H1 (cell line): ENCODE measurements around the gene NPR1. TPM values are rescaled to one million over a fixed set of nuclear protein-coding genes. Genes with fewer than 3 reads are reported as not detected.

Experiments
- CTCF ChIA-PET: fragments of 300-600 bp; sonication (Branson Sonifier 250); formaldehyde crosslinking; loops from one replicate; lab custom pipeline; 2021; ENCODE audit not compliant: partially characterized antibody; lab: Charles Lee
- POLR2A ChIA-PET: fragments of 300-600 bp; sonication (Branson Sonifier 250); formaldehyde crosslinking; loops from one replicate; lab custom pipeline; 2021; ENCODE audit warnings: inconsistent platforms; ENCODE audit not compliant: partially characterized antibody; lab: Charles Lee
- DNase-seq, 2 experiments: peaks; one replicate each; pipeline versions ENCODE4 v3.0.0 to v3.0.0-alpha.2; 2010 to 2022; ENCODE audit warnings: low spot score in 2 of 2, low read depth in 1 of 2, mixed read lengths in 1 of 2
- FAIRE-seq: peaks from 2 replicates; lab custom pipeline; 2011; peaks lifted over from hg19 to GRCh38; lab: Jason Lieb, UNC
- H2AFZ ChIP-seq: 2 replicates; pipeline ENCODE4 v1.8.1; 2012; ENCODE audit warnings: low read length, inconsistent platforms
- H2AK5ac ChIP-seq: 2 replicates; pipeline ENCODE4 v1.6.1; 2013; ENCODE audit warnings: low read depth, low read length
- H2BK120ac ChIP-seq: replicated peaks from 2 replicates; pipeline ENCODE3; 2013; ENCODE audit warnings: low read depth, low read length, inconsistent platforms
- H2BK12ac ChIP-seq: 2 replicates; pipeline ENCODE4 v1.6.1; 2013; ENCODE audit warnings: low read depth, low read length
- H2BK15ac ChIP-seq: 2 replicates; pipeline ENCODE4 v1.6.1; 2013; ENCODE audit warnings: low read length
- H2BK20ac ChIP-seq: 2 replicates; pipeline ENCODE4 v1.6.1; 2013; ENCODE audit warnings: low read length
- H2BK5ac ChIP-seq: 2 replicates; pipeline ENCODE4 v1.6.1; 2013; ENCODE audit warnings: low read depth, low read length
- H3K14ac ChIP-seq: 2 replicates; pipeline ENCODE4 v1.6.1; 2013; ENCODE audit warnings: inconsistent platforms; ENCODE audit not compliant: insufficient read length
- H3K18ac ChIP-seq: 2 replicates; pipeline ENCODE4 v1.6.1; 2013; ENCODE audit warnings: low read length; ENCODE audit errors: extremely low read depth
- H3K23ac ChIP-seq: 2 replicates; pipeline ENCODE4 v1.6.1; 2013; ENCODE audit warnings: inconsistent platforms; ENCODE audit not compliant: insufficient read length
- H3K23me2 ChIP-seq: 2 replicates; pipeline ENCODE4 v1.6.1; 2013; ENCODE audit warnings: low read depth, low read length
- H3K27ac ChIP-seq: 2 replicates; pipeline ENCODE4 v1.6.1; 2011; ENCODE audit warnings: low read depth, low read length, inconsistent platforms
- H3K27me3 ChIP-seq, 4 experiments: replicated peaks in 1 of 4; 1 replicate in 1 of 4; 2 replicates in 3 of 4; pipeline versions ENCODE4 v1.6.1 to v1.8.1; 2011 to 2013; ENCODE audit warnings: low read length in 3 of 4, mild to moderate bottlenecking in 3 of 4, inconsistent platforms in 2 of 4, mixed read lengths in 2 of 4, moderate library complexity in 1 of 4; ENCODE audit not compliant: control insufficient read depth in 3 of 4, insufficient read depth in 3 of 4; ENCODE audit errors: extremely low read depth in 1 of 4
- H3K36me3 ChIP-seq, 4 experiments: 2 replicates each; pipeline versions ENCODE4 v1.6.1 to v1.8.1; 2011 to 2013; ENCODE audit warnings: mild to moderate bottlenecking in 4 of 4, low read length in 3 of 4, moderate library complexity in 2 of 4, control low read depth in 1 of 4, inconsistent platforms in 1 of 4; ENCODE audit not compliant: insufficient read depth in 4 of 4, control insufficient read depth in 2 of 4
- H3K4ac ChIP-seq: replicated peaks from 2 replicates; pipeline ENCODE3; 2013; ENCODE audit warnings: low read length, low read depth, mixed read lengths, inconsistent platforms; ENCODE audit not compliant: insufficient read length
- H3K4me1 ChIP-seq, 4 experiments: replicated peaks in 1 of 4; 1 replicate in 1 of 4; 2 replicates in 3 of 4; pipeline versions ENCODE4 v1.6.1 to v1.8.1; 2011 to 2013; ENCODE audit warnings: low read length in 3 of 4, inconsistent platforms in 2 of 4, mixed read lengths in 1 of 4; ENCODE audit not compliant: insufficient read depth in 4 of 4, control insufficient read depth in 3 of 4
- H3K4me2 ChIP-seq, 2 experiments: 2 replicates each; pipeline versions ENCODE4 v1.6.1 to v1.8.1; 2011 to 2013; ENCODE audit warnings: low read depth in 2 of 2, low read length in 2 of 2, control low read depth in 1 of 2, inconsistent platforms in 1 of 2, mild to moderate bottlenecking in 1 of 2; ENCODE audit not compliant: insufficient read depth in 1 of 2
- H3K4me3 ChIP-seq, 4 experiments: fragments of 200-600, 300-600 bp in 1 of 4; sonication (generic), shearing (Covaris generic), sonication (Bioruptor Twin) in 1 of 4; 2 replicates each; pipeline versions ENCODE4 v1.5.1 to v1.8.1; 2011 to 2016; ENCODE audit warnings: low read length in 4 of 4, low read depth in 3 of 4, control low read depth in 2 of 4, inconsistent platforms in 2 of 4, mild to moderate bottlenecking in 2 of 4, mixed read lengths in 1 of 4, moderate library complexity in 1 of 4; ENCODE audit not compliant: insufficient read depth in 2 of 4; ENCODE audit errors: extremely low read depth in 1 of 4
- H3K56ac ChIP-seq: replicated peaks from 2 replicates; pipeline ENCODE3; 2013; ENCODE audit warnings: low read depth, mild to moderate bottlenecking, mixed read lengths, low read length, inconsistent platforms; ENCODE audit not compliant: insufficient read length
- H3K79me1 ChIP-seq: 2 replicates; pipeline ENCODE4 v1.6.1; 2013; ENCODE audit warnings: low read depth, low read length, control low read depth
- H3K79me2 ChIP-seq, 2 experiments: 2 replicates each; pipeline versions ENCODE4 v1.6.1 to v1.8.1; 2012 to 2013; ENCODE audit warnings: low read length in 2 of 2, mild to moderate bottlenecking in 2 of 2, inconsistent platforms in 1 of 2; ENCODE audit not compliant: insufficient read depth in 2 of 2, control insufficient read depth in 1 of 2
- H3K9ac ChIP-seq, 4 experiments: replicated peaks in 1 of 4; 1 replicate in 1 of 4; 2 replicates in 3 of 4; pipeline versions ENCODE4 v1.6.1 to v1.8.1; 2011 to 2013; ENCODE audit warnings: low read depth in 3 of 4, low read length in 3 of 4, control low read depth in 2 of 4, mild to moderate bottlenecking in 2 of 4, moderate library complexity in 2 of 4, inconsistent platforms in 1 of 4; ENCODE audit errors: extremely low read depth in 1 of 4
- H3K9me3 ChIP-seq, 2 experiments: 2 replicates each; pipeline versions ENCODE4 v1.6.1 to v1.8.1; 2012 to 2013; ENCODE audit warnings: mild to moderate bottlenecking in 2 of 2, moderate library complexity in 2 of 2, control low read depth in 1 of 2, inconsistent platforms in 1 of 2, low read depth in 1 of 2, low read length in 1 of 2, mixed read lengths in 1 of 2; ENCODE audit not compliant: insufficient read depth in 2 of 2
- H4K20me1 ChIP-seq, 2 experiments: replicated peaks in 1 of 2; 2 replicates each; pipeline versions ENCODE3 to v1.8.1; 2011 to 2013; ENCODE audit warnings: inconsistent platforms in 2 of 2, low read length in 2 of 2, mild to moderate bottlenecking in 1 of 2; ENCODE audit not compliant: insufficient read depth in 2 of 2, control insufficient read depth in 1 of 2
- H4K5ac ChIP-seq: 2 replicates; pipeline ENCODE4 v1.6.1; 2013; ENCODE audit warnings: low read length, low read depth, mixed read lengths, inconsistent platforms; ENCODE audit not compliant: insufficient read length
- H4K8ac ChIP-seq: 2 replicates; pipeline ENCODE4 v1.8.0; 2013; ENCODE audit warnings: mild to moderate bottlenecking, moderate library complexity, low read length, inconsistent platforms; ENCODE audit not compliant: insufficient read depth; ENCODE audit errors: extremely low read depth
- H4K91ac ChIP-seq: replicated peaks from 2 replicates; pipeline ENCODE3; 2013; ENCODE audit warnings: low read length, mixed read lengths, inconsistent platforms; ENCODE audit not compliant: insufficient read length
- CEBPB ChIP-seq: IDR thresholded peaks from 2 replicates; pipeline ENCODE4 v1.6.1; 2012; ENCODE audit warnings: low read depth, low read length
- CHD1 ChIP-seq: IDR thresholded peaks from 2 replicates; pipeline ENCODE4 v1.6.1; 2012; ENCODE audit warnings: low read depth, low read length, improper control_type of control experiment
- CREB1 ChIP-seq: IDR thresholded peaks from 2 replicates; pipeline ENCODE4 v1.6.1; 2012; ENCODE audit warnings: inconsistent platforms
- HDAC2 ChIP-seq, 2 experiments: fragments of 300-600 bp in 1 of 2; sonication (generic) in 1 of 2; IDR thresholded peaks; 2 replicates each; pipeline ENCODE4 v1.6.1; 2011 to 2012; ENCODE audit warnings: low read depth in 2 of 2, low read length in 2 of 2, mild to moderate bottlenecking in 2 of 2, moderate library complexity in 2 of 2, borderline replicate concordance in 1 of 2, inconsistent platforms in 1 of 2
- JUND ChIP-seq: IDR thresholded peaks from 2 replicates; pipeline ENCODE4 v1.6.1; 2011; ENCODE audit warnings: mild to moderate bottlenecking, improper control_type of control experiment, low read length
- KDM5A ChIP-seq: fragments of 200-600 bp; IDR thresholded peaks from 2 replicates; pipeline ENCODE4 v1.7.1; 2012; ENCODE audit warnings: mild to moderate bottlenecking, low read length, inconsistent platforms, mixed read lengths
- MAFK ChIP-seq: IDR thresholded peaks from 2 replicates; pipeline ENCODE4 v1.6.1; 2012; ENCODE audit warnings: low read depth, mild to moderate bottlenecking, improper control_type of control experiment, low read length
- RFX5 ChIP-seq: IDR thresholded peaks from 2 replicates; pipeline ENCODE4 v1.6.1; 2011; ENCODE audit warnings: low read depth, low read length, improper control_type of control experiment, borderline replicate concordance
- SIN3A ChIP-seq, 2 experiments: IDR thresholded peaks in 1 of 2; conservative IDR thresholded peaks in 1 of 2; 2 replicates each; pipeline ENCODE4 v1.6.1; 2011 to 2012; ENCODE audit warnings: low read length in 2 of 2, improper control_type of control experiment in 1 of 2, low read depth in 1 of 2, mild to moderate bottlenecking in 1 of 2
- SP4 ChIP-seq: IDR thresholded peaks from 2 replicates; pipeline ENCODE4 v1.6.1; 2012; ENCODE audit warnings: low read length, inconsistent platforms
- SRF ChIP-seq: IDR thresholded peaks from 2 replicates; pipeline ENCODE4 v1.6.1; 2011; ENCODE audit warnings: mild to moderate bottlenecking, low read depth, low read length, moderate library complexity
- TAF1 ChIP-seq: IDR thresholded peaks from 2 replicates; pipeline ENCODE4 v1.6.1; 2011; ENCODE audit warnings: mild to moderate bottlenecking, low read depth, low read length
- TEAD4 ChIP-seq: IDR thresholded peaks from 2 replicates; pipeline ENCODE4 v1.6.1; 2012; ENCODE audit warnings: low read depth, low read length, inconsistent platforms, mixed read lengths
- ZNF274 ChIP-seq: IDR thresholded peaks from 2 replicates; pipeline ENCODE4 v1.7.0; 2012; ENCODE audit warnings: low read length, borderline replicate concordance; ENCODE audit errors: extremely low read depth
- WGBS, 2 experiments: shearing (Covaris generic) in 1 of 2; methylation state at CpG; one replicate each; pipeline versions ENCODE4 v1.1.6 to v1.1.7; 2013 to 2015; ENCODE audit warnings: low lambda C conversion rate in 2 of 2, mixed read lengths in 2 of 2, inconsistent platforms in 1 of 2, low coverage in 1 of 2, missing lambda C conversion rate in 1 of 2; ENCODE audit not compliant: insufficient replicate concordance in 2 of 2, insufficient coverage in 1 of 2, insufficient read length in 1 of 2; ENCODE audit errors: extremely low coverage in 1 of 2, missing lambda C conversion rate in 1 of 2; 5-methylcytosine and 5-hydroxymethylcytosine counted together
- polyA plus RNA-seq, 7 experiments: library from polyadenylated mRNA; depleted of rRNA in 3 of 7; stranded (reverse) in 5 of 7; unstranded in 2 of 7; fragments of >200 nt in 5 of 7; fragments of 200-250 nt in 2 of 7; gene quantifications; 1 replicate in 5 of 7; 2 replicates in 1 of 7; 4 replicates in 1 of 7; pipeline versions ENCODE4 v1.2.1 to v1.2.3, GENCODE V29; 2011 to 2013; ENCODE audit warnings: missing spikeins in 2 of 7, mixed read lengths in 2 of 7
- total RNA-seq: library from RNA; stranded (reverse); fragmentation: NEBNext Ultra II Directional; extraction: Animal tissue kit (Norgen Biotek cat#: 25700); gene quantifications from 2 replicates; pipeline ENCODE4 v1.2.1, GENCODE V29; 2021

The NPR1 gene
- total and polyA plus RNA-seq, 2 of the 8 experiments (the other 6 are each of a cell fraction or from before 2014, with no cell fraction given) = 11.7 to 13.2 TPM

DNA sequence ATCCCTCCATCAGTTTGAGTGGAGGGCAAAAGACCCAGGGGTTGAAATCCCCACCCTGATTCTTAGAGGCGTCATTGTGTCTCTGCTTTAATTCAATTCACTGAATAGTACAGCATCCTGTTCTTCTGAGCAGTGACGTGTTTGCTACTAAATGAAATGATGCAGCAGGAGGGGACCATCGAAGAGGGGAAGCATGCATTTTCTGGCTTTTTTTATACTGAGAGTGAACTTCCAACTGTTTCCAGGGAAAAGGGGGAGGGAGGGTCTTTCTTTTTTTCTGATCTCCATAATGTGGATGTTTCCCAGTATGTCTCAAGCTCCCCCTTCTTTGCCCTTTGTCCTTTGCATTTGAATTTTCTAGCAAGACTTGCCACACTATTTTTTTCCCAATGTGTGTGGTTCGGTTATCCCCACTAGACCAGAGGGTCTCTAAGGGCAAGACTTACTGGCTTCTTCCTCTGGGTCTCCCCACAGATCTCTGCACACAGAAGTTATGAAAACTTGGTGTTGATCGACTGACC lies 52.0 kb downstream of the NPR1 start:
- Histone ChIP-seq H3K27ac (no peak overlapping the region), H2BK120ac (no peak overlapping the region), H3K4me3 (no peak overlapping the region), H4K20me1 (no peaks in the 10 kb centered on the region), H3K14ac (no peak overlapping the region), H3K79me1 (peaks cover 2% of the 10 kb centered on the region), H3K23me2 (peaks cover 9% of the 10 kb centered on the region), H2BK15ac (no peak overlapping the region), H3K36me3 (peaks cover 0 to 12% (median 2%) of the 10 kb centered on the region in 4 experiments; a peak in 2 of 8 replicates), H3K9me3 (no peaks in the 10 kb centered on the region), H2AK5ac (no peak overlapping the region), H2BK12ac (no peak overlapping the region), H3K79me2 (peaks cover 0 to 39% of the 10 kb centered on the region in 2 experiments; a peak in 2 of 4 replicates), H2BK20ac (no peak overlapping the region), H4K8ac (no peak overlapping the region), H3K27me3 (no peaks in the 10 kb centered on the region), H3K23ac (no peak overlapping the region), H4K91ac (no peak overlapping the region), H4K5ac (no peak overlapping the region), H3K4ac (no peak overlapping the region), H3K4me1 (peaks cover 0 to 14% (median 3%) of the 10 kb centered on the region in 4 experiments; a peak in 6 of 7 replicates), H2AFZ (no peak overlapping the region), H3K56ac (no peak overlapping the region), H3K4me2 (peak overlapping the region in 1 of 2 experiments; percentile 74; a peak in 1 of 4 replicates), H3K18ac (no peak overlapping the region), H2BK5ac (no peak overlapping the region), H3K9ac (no peak overlapping the region)
- ChIA-PET POLR2A (interaction anchor here (1.1 to 9.2 kb wide), 5 partner anchors 12 to 260 kb away, joined by 3 to 60 read pairs (median 5); partner anchors contain the start of genes NPR1 and RPS27), CTCF (interaction anchor here (1.3 to 2.5 kb wide), 7 partner anchors 12 to 67 kb away, joined by 3 to 12 read pairs (median 4); partner anchors contain the start of gene NPR1)
- TF ChIP-seq SIN3A (conservative IDR thresholded peaks at IDR 0.05 in 1 of 2, IDR thresholded peaks at IDR 0.05 in 1 of 2; ENCODE audit: low read depth in 1 of 2, low read length in 2 of 2) (no peak), TAF1 (no peak), SRF (no peak), RFX5 (no peak), CREB1 (no peak), HDAC2 (IDR thresholded peaks at IDR 0.05; ENCODE audit: borderline replicate concordance in 1 of 2, low read depth in 2 of 2, low read length in 2 of 2) (no peak), SP4 (no peak), TEAD4 (no peak), KDM5A (no peak), CEBPB (no peak), ZNF274 (no peak), MAFK (no peak), CHD1 (no peak), JUND (no peak)
- 75% methylated on average over 5 of the region's 5 CpGs; no CpG with 5 or more reads in 1 of the 2 experiments for WGBS, 2 experiments
- FAIRE-seq (no peak), DNase-seq (no peak)
